GM10248 (cell line): Measurements from ENCODE around the gene ANTKMT.

Experiments used
- CTCF ChIA-PET: fragments of 300-600 bp; sonication (Branson Sonifier 250); formaldehyde crosslinking; extraction: SDS; loops from one replicate; lab custom pipeline; 2021; ENCODE audit warnings: antibody characterized with exemption; lab: Yijun Ruan, JAX
- POLR2A ChIA-PET: fragments of 350-650 bp; sonication (Branson Sonifier 250); formaldehyde crosslinking; extraction: SDS; loops from one replicate; lab custom pipeline; 2020; ENCODE audit warnings: antibody characterized with exemption; lab: Yijun Ruan, JAX
- DNase-seq: peaks from one replicate; pipeline ENCODE4 v3.0.0; 2012; ENCODE audit errors: extremely low spot score
- CTCF ChIP-seq: IDR thresholded peaks from 2 replicates; pipeline ENCODE4 v1.5.1; 2012; ENCODE audit warnings: mild to moderate bottlenecking, low read depth; ENCODE audit errors: extremely low read depth, missing control alignments, control extremely low read depth

Gene ANTKMT

GRCh38 chr16:708019-708418, 12.9 kb upstream of the ANTKMT start:
- POLR2A ChIA-PET = no interaction called here
- TF ChIP-seq CTCF = no peak
- no peak for DNase-seq
- CTCF ChIA-PET = interaction anchor here (1.2 to 1.6 kb wide), 4 partner anchors 12 to 395 kb away, joined by 5 to 9 read pairs (median 6); partner anchors contain the start of gene ANTKMT

DNA sequence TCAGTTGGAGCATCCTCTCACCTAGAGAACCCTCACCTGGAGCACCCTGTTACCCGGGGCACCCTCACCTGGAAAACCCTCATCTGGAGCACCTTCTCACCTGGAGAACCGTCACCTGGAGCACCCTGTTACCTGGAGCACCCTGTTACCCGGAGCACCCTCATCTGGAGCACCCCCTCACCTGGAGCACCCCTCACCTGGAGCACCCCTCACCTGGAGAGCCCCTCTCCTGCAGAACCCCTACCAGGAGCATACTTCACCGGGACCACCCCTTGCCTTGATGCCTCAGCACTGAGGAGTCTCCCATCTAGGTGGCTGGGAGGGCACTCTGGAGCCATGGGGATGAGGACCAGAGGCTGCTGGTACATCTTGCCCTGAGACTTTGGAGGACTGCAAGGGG, 12.0 kb upstream of the ANTKMT start:
- ChIA-PET POLR2A (no interaction called here), CTCF (interaction anchor here (1.6 to 8.3 kb wide), 2 partner anchors 12 to 75 kb away, joined by 8 to 169 read pairs; partner anchors contain the start of genes ANTKMT, CHTF18 and RPUSD1)
- DNase-seq = no peak
- no peak for TF ChIP-seq CTCF

DNA sequence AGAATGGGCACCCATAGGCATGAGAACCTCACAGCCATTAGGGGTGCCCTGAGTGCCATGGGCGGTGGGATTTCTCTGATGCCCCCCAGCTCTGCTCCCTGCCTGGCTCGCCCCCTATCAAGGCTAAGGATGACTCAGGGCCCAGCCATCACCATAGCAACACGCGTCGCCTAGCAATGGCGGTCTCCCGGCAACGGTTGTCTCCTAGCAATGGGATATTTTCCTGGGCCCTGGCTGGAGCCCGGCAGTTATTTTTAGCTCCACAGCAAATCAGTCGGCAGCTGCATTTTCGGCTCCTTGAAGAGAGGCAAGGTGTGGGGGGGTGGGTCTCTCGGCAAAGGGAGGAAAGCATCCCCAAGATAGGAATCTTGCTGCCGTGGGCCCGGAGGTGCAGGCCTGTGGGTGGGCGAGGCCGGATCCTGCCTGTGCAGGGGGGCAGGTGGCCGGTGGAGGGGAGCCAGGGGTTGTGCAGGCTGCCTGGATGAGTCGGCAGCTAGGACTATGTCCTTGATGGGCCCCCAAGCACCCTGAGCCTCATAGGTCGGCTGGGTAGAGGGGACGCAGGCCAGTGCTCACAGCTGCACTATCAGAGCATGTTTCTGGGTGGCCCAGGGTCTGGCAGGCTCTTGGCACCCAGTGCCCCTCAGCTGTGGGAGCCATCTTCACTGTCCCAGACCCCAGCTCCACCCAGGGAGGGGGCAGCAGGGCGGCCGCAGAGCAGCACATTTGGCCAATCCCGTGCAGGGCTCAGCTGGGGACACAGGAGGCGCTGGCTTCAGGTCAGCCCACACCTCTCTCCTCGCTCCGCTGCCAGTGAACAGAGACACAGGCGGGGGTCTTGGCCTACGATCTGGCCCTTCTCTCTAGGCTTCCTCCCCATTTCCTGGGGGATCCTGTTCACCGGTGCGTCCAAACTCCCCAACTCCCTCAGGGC, 11.1 kb upstream of the ANTKMT start:
- ChIA-PET CTCF (interaction anchor here (1.9 to 8.3 kb wide), 3 partner anchors 14 to 348 kb away, joined by 6 to 169 read pairs (median 59); partner anchors contain the start of genes ANTKMT, CCDC78, CHTF18 and HAGHL), POLR2A (no interaction called here)
- no peak for TF ChIP-seq CTCF
- no peak for DNase-seq

DNA sequence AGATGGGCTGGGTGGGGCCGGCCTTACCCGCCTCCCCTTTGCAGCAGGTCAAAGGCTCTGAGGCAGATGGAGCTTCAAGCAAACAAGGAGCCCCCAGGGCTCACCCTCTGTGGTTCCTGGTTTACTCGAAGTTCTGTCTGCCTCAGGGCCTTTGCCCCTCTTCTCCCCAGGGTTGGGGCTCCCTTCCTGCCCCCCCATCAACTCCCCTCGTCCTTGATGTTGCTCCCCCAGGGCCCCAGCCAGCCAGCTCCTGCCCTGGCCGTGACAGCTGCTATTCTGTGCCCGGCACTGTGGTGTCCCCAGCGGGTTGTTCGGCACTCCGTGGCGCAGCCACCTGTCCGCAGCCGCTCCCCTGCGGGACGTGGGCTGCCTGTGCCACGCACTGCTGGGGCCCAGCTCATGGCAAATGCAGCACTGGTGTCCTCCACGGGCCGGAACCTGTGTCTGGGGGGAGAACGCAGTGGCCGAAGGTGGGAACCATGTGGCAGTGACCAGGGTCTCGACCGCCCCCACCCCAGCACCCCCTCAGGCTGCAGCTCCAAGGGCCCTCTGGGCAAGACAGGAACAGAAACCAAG, 10.4 kb upstream of the ANTKMT start:
- DNase-seq = no peak
- no peak for TF ChIP-seq CTCF
- POLR2A ChIA-PET = interaction anchor here (0.5 kb wide), 1 partner anchor 375 kb away, joined by 3 read pairs; no protein-coding TSS in a partner anchor
- CTCF ChIA-PET = interaction anchor here (1.9 to 8.3 kb wide), 4 partner anchors 13 to 347 kb away, joined by 6 to 169 read pairs (median 34); partner anchors contain the start of genes ANTKMT, CCDC78, CHTF18 and HAGHL

- DNase-seq = no peak
- ChIA-PET CTCF (interaction anchor here (1.9 to 8.3 kb wide), 4 partner anchors 12 to 346 kb away, joined by 6 to 169 read pairs (median 34); partner anchors contain the start of genes ANTKMT, CCDC78, CHTF18 and HAGHL), POLR2A (no interaction called here)
- no peak for TF ChIP-seq CTCF
Observed at GRCh38 chr16:711084-711483, 9.9 kb upstream of the ANTKMT start.
